Kidney (tissue), 14 donors: ENCODE measurements around the gene PPT2. TPM values are rescaled to one million over a fixed set of nuclear protein-coding genes. Genes with fewer than 3 reads are reported as not detected.

Experiments used
- DNase-seq, 5 donors: peaks; one replicate each; pipeline ENCODE4 v3.0.0-alpha.2; 2013 to 2020
- FAIRE-seq: peaks from 2 replicates; lab custom pipeline; 2012; peaks lifted over from hg19 to GRCh38; lab: Jason Lieb, UNC
- H3K27ac ChIP-seq, 2 donors: one replicate each; pipeline ENCODE4 v1.7.0; 2013; ENCODE audit warnings: low read depth in 2 of 2, low read length in 2 of 2, inconsistent platforms in 1 of 2
- H3K27me3 ChIP-seq: one replicate; pipeline ENCODE4 v1.7.1; 2013; ENCODE audit warnings: low read length, inconsistent platforms; ENCODE audit not compliant: control insufficient read depth, insufficient read depth
- H3K36me3 ChIP-seq, 3 donors: one replicate each; pipeline versions ENCODE4 v1.7.0 to v1.7.1; 2013; ENCODE audit warnings: low read length in 3 of 3, control low read depth in 1 of 3, inconsistent platforms in 1 of 3; ENCODE audit not compliant: insufficient read depth in 3 of 3, control insufficient read depth in 2 of 3
- H3K4me1 ChIP-seq, 3 donors: one replicate each; pipeline versions ENCODE4 v1.7.0 to v1.7.1; 2013; ENCODE audit warnings: low read length in 3 of 3, inconsistent platforms in 1 of 3, low read depth in 1 of 3; ENCODE audit not compliant: control insufficient read depth in 2 of 3, insufficient read depth in 2 of 3
- H3K4me3 ChIP-seq, 3 donors: one replicate each; pipeline versions ENCODE4 v1.7.0 to v1.8.1; 2013; ENCODE audit warnings: low read length in 3 of 3, control low read depth in 1 of 3, inconsistent platforms in 1 of 3
- H3K9ac ChIP-seq, 3 donors: one replicate each; pipeline versions ENCODE4 v1.7.0 to v1.7.1; 2013; ENCODE audit warnings: low read length in 3 of 3, control low read depth in 1 of 3, inconsistent platforms in 1 of 3
- H3K9me3 ChIP-seq, 3 donors: one replicate each; pipeline versions ENCODE4 v1.7.0 to v1.7.1; 2013; ENCODE audit warnings: low read length in 3 of 3, control low read depth in 1 of 3, inconsistent platforms in 1 of 3; ENCODE audit not compliant: control insufficient read depth in 2 of 3, insufficient read depth in 1 of 3
- CTCF ChIP-seq: IDR thresholded peaks from 3 replicates; pipeline ENCODE4 v1.5.1; 2012; ENCODE audit warnings: mild to moderate bottlenecking, moderate library complexity, borderline replicate concordance; ENCODE audit not compliant: insufficient read depth; ENCODE audit errors: extremely low read depth
- intact Hi-C: fragments of 100-400 bp; cut with DNase I; formaldehyde crosslinking; loops from one replicate; pipeline ENCODE4 v1.11.1; 2022
- polyA plus RNA-seq: library from polyadenylated mRNA; stranded (reverse); fragments of 350-450 nt; fragmentation: Illumina TruSeq; extraction: RNeasy Lipid Tissue Mini Kit (QIAGEN cat#74804); gene quantifications from one replicate; pipeline ENCODE4 v1.2.3, GENCODE V29; 2014; ENCODE audit warnings: low read depth, low replicate concordance; ENCODE audit not compliant: insufficient read depth
- total RNA-seq: library from RNA; stranded (reverse); fragmentation: NEBNext Ultra II Directional; extraction: Animal tissue kit (Norgen Biotek cat#: 25700); gene quantifications from one replicate; pipeline ENCODE4 v1.2.1, GENCODE V29; 2021
- donor health status: control.
- donor health status: control.
- donor health status: control.
- donor health status: control.
- donor health status: control.
- donor health status: DM: yes; HTN: yes; CAD: no.
- donor health status: Normal renal cell carcinoma (clear cell type).

Gene PPT2
- total and polyA plus RNA-seq, 2 donors from 2014 or later, result 20.3 to 23.0 TPM

GRCh38 chr6:32152769-32153563, 975 bp upstream of the PPT2 start:
- peak overlapping the region; percentile 32 to 82 (median 37) for H3K9ac ChIP-seq
- no peaks in the 10 kb centered on the region for H3K27me3 ChIP-seq
- DNase-seq (peak in 4 of 5 donors; percentile 66 to 84 (median 78)), FAIRE-seq (no peak)
- H3K9me3 ChIP-seq, result no peaks in the 10 kb centered on the region
- H3K36me3 ChIP-seq, result peaks cover 5 to 19% (median 10%) of the 10 kb centered on the region in 3 donors
- peak overlapping the region; percentile 88 to 98 for H3K27ac ChIP-seq
- peaks cover 4 to 20% (median 13%) of the 10 kb centered on the region in 3 donors for H3K4me1 ChIP-seq
- peak overlapping the region; percentile 89 to 99 (median 96) for H3K4me3 ChIP-seq
- intact Hi-C loops, result no loop called here
- TF ChIP-seq CTCF, result no peak

- Histone ChIP-seq H3K9me3 (no peaks in the 10 kb centered on the region), H3K4me1 (peaks cover 4 to 20% (median 13%) of the 10 kb centered on the region in 3 donors), H3K9ac (peak overlapping the region; percentile 82 to 91 (median 83)), H3K36me3 (peaks cover 5 to 22% (median 12%) of the 10 kb centered on the region in 3 donors), H3K4me3 (peak overlapping the region; percentile 89 to 99 (median 96)), H3K27me3 (no peaks in the 10 kb centered on the region), H3K27ac (peak overlapping the region; percentile 88 to 98)
- TF ChIP-seq CTCF, result peak; percentile 59
- no peak for FAIRE-seq
- DNase-seq, result peak; percentile 84 to 93 (median 90)
- intact Hi-C loops, result no loop called here
Observed at GRCh38 chr6:32154514-32155161, 697 bp downstream of the PPT2 start.

- Histone ChIP-seq H3K36me3 (peaks cover 5 to 22% (median 12%) of the 10 kb centered on the region in 3 donors), H3K4me3 (no peak overlapping the region), H3K4me1 (peaks cover 4 to 20% (median 13%) of the 10 kb centered on the region in 3 donors), H3K27me3 (no peaks in the 10 kb centered on the region), H3K9ac (no peak overlapping the region), H3K27ac (no peak overlapping the region), H3K9me3 (no peaks in the 10 kb centered on the region)
- no peak for TF ChIP-seq CTCF
- FAIRE-seq (no peak), DNase-seq (no peak)
- intact Hi-C loops, result no loop called here
Observed at GRCh38 chr6:32156891-32157290, 3.0 kb downstream of the PPT2 start.
